H1 (cell line): ENCODE data around the gene PIGC. TPM values are rescaled to one million over a fixed set of nuclear protein-coding genes. Genes with fewer than 3 reads are reported as not detected.

ENCODE experiments used
- CTCF ChIA-PET: fragments of 300-600 bp; sonication (Branson Sonifier 250); formaldehyde crosslinking; loops from one replicate; lab custom pipeline; 2021; ENCODE audit not compliant: partially characterized antibody; lab: Charles Lee
- POLR2A ChIA-PET: fragments of 300-600 bp; sonication (Branson Sonifier 250); formaldehyde crosslinking; loops from one replicate; lab custom pipeline; 2021; ENCODE audit warnings: inconsistent platforms; ENCODE audit not compliant: partially characterized antibody; lab: Charles Lee
- DNase-seq, 2 experiments: peaks; one replicate each; pipeline versions ENCODE4 v3.0.0 to v3.0.0-alpha.2; 2010 to 2022; ENCODE audit warnings: low spot score in 2 of 2, low read depth in 1 of 2, mixed read lengths in 1 of 2
- FAIRE-seq: peaks from 2 replicates; lab custom pipeline; 2011; peaks lifted over from hg19 to GRCh38; lab: Jason Lieb, UNC
- H2AFZ ChIP-seq: 2 replicates; pipeline ENCODE4 v1.8.1; 2012; ENCODE audit warnings: low read length, inconsistent platforms
- H2AK5ac ChIP-seq: 2 replicates; pipeline ENCODE4 v1.6.1; 2013; ENCODE audit warnings: low read depth, low read length
- H2BK120ac ChIP-seq: replicated peaks from 2 replicates; pipeline ENCODE3; 2013; ENCODE audit warnings: low read depth, low read length, inconsistent platforms
- H2BK12ac ChIP-seq: 2 replicates; pipeline ENCODE4 v1.6.1; 2013; ENCODE audit warnings: low read depth, low read length
- H2BK15ac ChIP-seq: 2 replicates; pipeline ENCODE4 v1.6.1; 2013; ENCODE audit warnings: low read length
- H2BK20ac ChIP-seq: 2 replicates; pipeline ENCODE4 v1.6.1; 2013; ENCODE audit warnings: low read length
- H2BK5ac ChIP-seq: 2 replicates; pipeline ENCODE4 v1.6.1; 2013; ENCODE audit warnings: low read depth, low read length
- H3K14ac ChIP-seq: 2 replicates; pipeline ENCODE4 v1.6.1; 2013; ENCODE audit warnings: inconsistent platforms; ENCODE audit not compliant: insufficient read length
- H3K18ac ChIP-seq: 2 replicates; pipeline ENCODE4 v1.6.1; 2013; ENCODE audit warnings: low read length; ENCODE audit errors: extremely low read depth
- H3K23ac ChIP-seq: 2 replicates; pipeline ENCODE4 v1.6.1; 2013; ENCODE audit warnings: inconsistent platforms; ENCODE audit not compliant: insufficient read length
- H3K23me2 ChIP-seq: 2 replicates; pipeline ENCODE4 v1.6.1; 2013; ENCODE audit warnings: low read depth, low read length
- H3K27ac ChIP-seq: 2 replicates; pipeline ENCODE4 v1.6.1; 2011; ENCODE audit warnings: low read depth, low read length, inconsistent platforms
- H3K27me3 ChIP-seq, 4 experiments: replicated peaks in 1 of 4; 1 replicate in 1 of 4; 2 replicates in 3 of 4; pipeline versions ENCODE4 v1.6.1 to v1.8.1; 2011 to 2013; ENCODE audit warnings: low read length in 3 of 4, mild to moderate bottlenecking in 3 of 4, inconsistent platforms in 2 of 4, mixed read lengths in 2 of 4, moderate library complexity in 1 of 4; ENCODE audit not compliant: control insufficient read depth in 3 of 4, insufficient read depth in 3 of 4; ENCODE audit errors: extremely low read depth in 1 of 4
- H3K36me3 ChIP-seq, 4 experiments: 2 replicates each; pipeline versions ENCODE4 v1.6.1 to v1.8.1; 2011 to 2013; ENCODE audit warnings: mild to moderate bottlenecking in 4 of 4, low read length in 3 of 4, moderate library complexity in 2 of 4, control low read depth in 1 of 4, inconsistent platforms in 1 of 4; ENCODE audit not compliant: insufficient read depth in 4 of 4, control insufficient read depth in 2 of 4
- H3K4ac ChIP-seq: replicated peaks from 2 replicates; pipeline ENCODE3; 2013; ENCODE audit warnings: low read length, low read depth, mixed read lengths, inconsistent platforms; ENCODE audit not compliant: insufficient read length
- H3K4me1 ChIP-seq, 4 experiments: replicated peaks in 1 of 4; 1 replicate in 1 of 4; 2 replicates in 3 of 4; pipeline versions ENCODE4 v1.6.1 to v1.8.1; 2011 to 2013; ENCODE audit warnings: low read length in 3 of 4, inconsistent platforms in 2 of 4, mixed read lengths in 1 of 4; ENCODE audit not compliant: insufficient read depth in 4 of 4, control insufficient read depth in 3 of 4
- H3K4me2 ChIP-seq, 2 experiments: 2 replicates each; pipeline versions ENCODE4 v1.6.1 to v1.8.1; 2011 to 2013; ENCODE audit warnings: low read depth in 2 of 2, low read length in 2 of 2, control low read depth in 1 of 2, inconsistent platforms in 1 of 2, mild to moderate bottlenecking in 1 of 2; ENCODE audit not compliant: insufficient read depth in 1 of 2
- H3K4me3 ChIP-seq, 4 experiments: fragments of 200-600, 300-600 bp in 1 of 4; sonication (generic), shearing (Covaris generic), sonication (Bioruptor Twin) in 1 of 4; 2 replicates each; pipeline versions ENCODE4 v1.5.1 to v1.8.1; 2011 to 2016; ENCODE audit warnings: low read length in 4 of 4, low read depth in 3 of 4, control low read depth in 2 of 4, inconsistent platforms in 2 of 4, mild to moderate bottlenecking in 2 of 4, mixed read lengths in 1 of 4, moderate library complexity in 1 of 4; ENCODE audit not compliant: insufficient read depth in 2 of 4; ENCODE audit errors: extremely low read depth in 1 of 4
- H3K56ac ChIP-seq: replicated peaks from 2 replicates; pipeline ENCODE3; 2013; ENCODE audit warnings: low read depth, mild to moderate bottlenecking, mixed read lengths, low read length, inconsistent platforms; ENCODE audit not compliant: insufficient read length
- H3K79me1 ChIP-seq: 2 replicates; pipeline ENCODE4 v1.6.1; 2013; ENCODE audit warnings: low read depth, low read length, control low read depth
- H3K79me2 ChIP-seq, 2 experiments: 2 replicates each; pipeline versions ENCODE4 v1.6.1 to v1.8.1; 2012 to 2013; ENCODE audit warnings: low read length in 2 of 2, mild to moderate bottlenecking in 2 of 2, inconsistent platforms in 1 of 2; ENCODE audit not compliant: insufficient read depth in 2 of 2, control insufficient read depth in 1 of 2
- H3K9ac ChIP-seq, 4 experiments: replicated peaks in 1 of 4; 1 replicate in 1 of 4; 2 replicates in 3 of 4; pipeline versions ENCODE4 v1.6.1 to v1.8.1; 2011 to 2013; ENCODE audit warnings: low read depth in 3 of 4, low read length in 3 of 4, control low read depth in 2 of 4, mild to moderate bottlenecking in 2 of 4, moderate library complexity in 2 of 4, inconsistent platforms in 1 of 4; ENCODE audit errors: extremely low read depth in 1 of 4
- H3K9me3 ChIP-seq, 2 experiments: 2 replicates each; pipeline versions ENCODE4 v1.6.1 to v1.8.1; 2012 to 2013; ENCODE audit warnings: mild to moderate bottlenecking in 2 of 2, moderate library complexity in 2 of 2, control low read depth in 1 of 2, inconsistent platforms in 1 of 2, low read depth in 1 of 2, low read length in 1 of 2, mixed read lengths in 1 of 2; ENCODE audit not compliant: insufficient read depth in 2 of 2
- H4K20me1 ChIP-seq, 2 experiments: replicated peaks in 1 of 2; 2 replicates each; pipeline versions ENCODE3 to v1.8.1; 2011 to 2013; ENCODE audit warnings: inconsistent platforms in 2 of 2, low read length in 2 of 2, mild to moderate bottlenecking in 1 of 2; ENCODE audit not compliant: insufficient read depth in 2 of 2, control insufficient read depth in 1 of 2
- H4K5ac ChIP-seq: 2 replicates; pipeline ENCODE4 v1.6.1; 2013; ENCODE audit warnings: low read length, low read depth, mixed read lengths, inconsistent platforms; ENCODE audit not compliant: insufficient read length
- H4K8ac ChIP-seq: 2 replicates; pipeline ENCODE4 v1.8.0; 2013; ENCODE audit warnings: mild to moderate bottlenecking, moderate library complexity, low read length, inconsistent platforms; ENCODE audit not compliant: insufficient read depth; ENCODE audit errors: extremely low read depth
- H4K91ac ChIP-seq: replicated peaks from 2 replicates; pipeline ENCODE3; 2013; ENCODE audit warnings: low read length, mixed read lengths, inconsistent platforms; ENCODE audit not compliant: insufficient read length
- CEBPB ChIP-seq: IDR thresholded peaks from 2 replicates; pipeline ENCODE4 v1.6.1; 2012; ENCODE audit warnings: low read depth, low read length
- CTBP2 ChIP-seq: IDR thresholded peaks from 2 replicates; pipeline ENCODE4 v1.7.0; 2011; ENCODE audit warnings: borderline replicate concordance, mild to moderate bottlenecking, moderate library complexity, mixed read lengths, low read length; ENCODE audit not compliant: insufficient read depth, insufficient read length
- GABPA ChIP-seq: IDR thresholded peaks from 2 replicates; pipeline ENCODE4 v1.6.1; 2011; ENCODE audit warnings: mild to moderate bottlenecking, low read length, moderate library complexity, borderline replicate concordance; ENCODE audit not compliant: insufficient read depth
- MAFK ChIP-seq: IDR thresholded peaks from 2 replicates; pipeline ENCODE4 v1.6.1; 2012; ENCODE audit warnings: low read depth, mild to moderate bottlenecking, improper control_type of control experiment, low read length
- NANOG ChIP-seq: IDR thresholded peaks from 2 replicates; pipeline ENCODE4 v1.6.1; 2011; ENCODE audit warnings: low read length, low read depth, mild to moderate bottlenecking, inconsistent platforms; ENCODE audit not compliant: insufficient read depth, poor library complexity, severe bottlenecking
- NRF1 ChIP-seq: IDR thresholded peaks from 2 replicates; pipeline ENCODE4 v1.6.1; 2011; ENCODE audit warnings: mild to moderate bottlenecking, low read depth, low read length, improper control_type of control experiment
- PHF8 ChIP-seq: fragments of 200-600 bp; sonication (generic); conservative IDR thresholded peaks from 2 replicates; pipeline ENCODE4 v1.7.1; 2012; ENCODE audit warnings: low read depth, mild to moderate bottlenecking, inconsistent platforms, low read length, moderate library complexity
- SIRT6 ChIP-seq: IDR thresholded peaks from one replicate; pipeline ENCODE4 v1.7.1; 2012; ENCODE audit warnings: low read length, inconsistent platforms
- SRF ChIP-seq: IDR thresholded peaks from 2 replicates; pipeline ENCODE4 v1.6.1; 2011; ENCODE audit warnings: mild to moderate bottlenecking, low read depth, low read length, moderate library complexity
- TBP ChIP-seq: IDR thresholded peaks from 2 replicates; pipeline ENCODE4 v1.6.1; 2011; ENCODE audit warnings: low read depth, low read length, improper control_type of control experiment
- WGBS, 2 experiments: shearing (Covaris generic) in 1 of 2; methylation state at CpG; one replicate each; pipeline versions ENCODE4 v1.1.6 to v1.1.7; 2013 to 2015; ENCODE audit warnings: low lambda C conversion rate in 2 of 2, mixed read lengths in 2 of 2, inconsistent platforms in 1 of 2, low coverage in 1 of 2, missing lambda C conversion rate in 1 of 2; ENCODE audit not compliant: insufficient replicate concordance in 2 of 2, insufficient coverage in 1 of 2, insufficient read length in 1 of 2; ENCODE audit errors: extremely low coverage in 1 of 2, missing lambda C conversion rate in 1 of 2; 5-methylcytosine and 5-hydroxymethylcytosine counted together
- polyA plus RNA-seq, 7 experiments: library from polyadenylated mRNA; depleted of rRNA in 3 of 7; stranded (reverse) in 5 of 7; unstranded in 2 of 7; fragments of >200 nt in 5 of 7; fragments of 200-250 nt in 2 of 7; gene quantifications; 1 replicate in 5 of 7; 2 replicates in 1 of 7; 4 replicates in 1 of 7; pipeline versions ENCODE4 v1.2.1 to v1.2.3, GENCODE V29; 2011 to 2013; ENCODE audit warnings: missing spikeins in 2 of 7, mixed read lengths in 2 of 7
- total RNA-seq: library from RNA; stranded (reverse); fragmentation: NEBNext Ultra II Directional; extraction: Animal tissue kit (Norgen Biotek cat#: 25700); gene quantifications from 2 replicates; pipeline ENCODE4 v1.2.1, GENCODE V29; 2021
- TF ChIP-seq, protein P1 (sequence below), 3 experiments: IDR thresholded peaks; 1 replicate in 2 of 3; 2 replicates in 1 of 3; pipeline versions ENCODE4 v1.5.1 to v1.6.1; 2011; ENCODE audit warnings: low read length in 3 of 3, mild to moderate bottlenecking in 3 of 3, inconsistent platforms in 2 of 3, low read depth in 1 of 3, moderate library complexity in 1 of 3; ENCODE audit not compliant: insufficient read depth in 1 of 3; ENCODE audit errors: control extremely low read depth in 1 of 3

The PIGC gene
- total and polyA plus RNA-seq, 2 of the 8 experiments (the other 6 are each of a cell fraction or from before 2014, with no cell fraction given) = 21.0 to 39.3 TPM

DNA sequence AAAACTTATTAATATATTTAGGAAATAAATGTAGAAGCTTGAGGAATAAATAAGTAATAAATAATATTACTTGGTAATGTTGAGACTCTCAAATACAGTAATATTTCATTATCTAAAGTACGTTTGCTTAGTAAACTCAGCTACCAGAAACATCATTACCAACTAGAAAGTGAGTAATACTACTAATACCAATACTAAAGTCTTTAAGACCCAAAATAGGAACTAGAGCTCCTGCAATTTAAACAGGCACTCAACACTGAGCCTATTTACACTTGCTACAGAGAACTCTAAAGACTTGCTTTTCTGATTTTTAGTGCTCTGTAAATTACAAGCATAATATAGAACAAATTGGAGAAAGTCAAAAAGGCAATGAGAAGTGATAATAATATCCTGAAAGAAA lies 36.9 kb downstream of the PIGC start:
- Histone ChIP-seq H3K18ac (no peak overlapping the region), H4K20me1 (no peaks in the 10 kb centered on the region), H3K79me2 (no peaks in the 10 kb centered on the region), H2BK15ac (no peak overlapping the region), H2BK5ac (no peak overlapping the region), H3K56ac (no peak overlapping the region), H3K36me3 (no peaks in the 10 kb centered on the region), H2BK20ac (no peak overlapping the region), H3K27me3 (no peaks in the 10 kb centered on the region), H3K4me1 (no peaks in the 10 kb centered on the region), H3K27ac (no peak overlapping the region), H2AFZ (no peak overlapping the region), H3K79me1 (no peaks in the 10 kb centered on the region), H3K23ac (no peak overlapping the region), H2BK12ac (no peak overlapping the region), H3K9ac (no peak overlapping the region), H2BK120ac (no peak overlapping the region), H3K14ac (no peak overlapping the region), H4K91ac (no peak overlapping the region), H2AK5ac (no peak overlapping the region), H4K8ac (no peak overlapping the region), H3K23me2 (no peaks in the 10 kb centered on the region), H3K4me2 (no peak overlapping the region), H4K5ac (no peak overlapping the region), H3K9me3 (no peaks in the 10 kb centered on the region), H3K4ac (no peak overlapping the region), H3K4me3 (no peak overlapping the region)
- no peak for DNase-seq
- ChIA-PET POLR2A (no interaction called here), CTCF (interaction anchor here (0.5 to 1.0 kb wide), 2 partner anchors 9 to 1690 kb away, joined by 3 read pairs; no protein-coding TSS in a partner anchor)
- WGBS, 2 experiments = 80% methylated on average over 1 of the region's 1 CpG; no CpG with 5 or more reads in 1 of the 2 experiments
- FAIRE-seq = no peak
- no peak for TF ChIP-seq PHF8
- TF ChIP-seq TBP = no peak
- TF ChIP-seq SIRT6 = no peak
- TF ChIP-seq, protein P1, sequence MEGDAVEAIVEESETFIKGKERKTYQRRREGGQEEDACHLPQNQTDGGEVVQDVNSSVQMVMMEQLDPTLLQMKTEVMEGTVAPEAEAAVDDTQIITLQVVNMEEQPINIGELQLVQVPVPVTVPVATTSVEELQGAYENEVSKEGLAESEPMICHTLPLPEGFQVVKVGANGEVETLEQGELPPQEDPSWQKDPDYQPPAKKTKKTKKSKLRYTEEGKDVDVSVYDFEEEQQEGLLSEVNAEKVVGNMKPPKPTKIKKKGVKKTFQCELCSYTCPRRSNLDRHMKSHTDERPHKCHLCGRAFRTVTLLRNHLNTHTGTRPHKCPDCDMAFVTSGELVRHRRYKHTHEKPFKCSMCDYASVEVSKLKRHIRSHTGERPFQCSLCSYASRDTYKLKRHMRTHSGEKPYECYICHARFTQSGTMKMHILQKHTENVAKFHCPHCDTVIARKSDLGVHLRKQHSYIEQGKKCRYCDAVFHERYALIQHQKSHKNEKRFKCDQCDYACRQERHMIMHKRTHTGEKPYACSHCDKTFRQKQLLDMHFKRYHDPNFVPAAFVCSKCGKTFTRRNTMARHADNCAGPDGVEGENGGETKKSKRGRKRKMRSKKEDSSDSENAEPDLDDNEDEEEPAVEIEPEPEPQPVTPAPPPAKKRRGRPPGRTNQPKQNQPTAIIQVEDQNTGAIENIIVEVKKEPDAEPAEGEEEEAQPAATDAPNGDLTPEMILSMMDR (IDR thresholded peaks at IDR 0.05; ENCODE audit: control extremely low read depth in 1 of 3, insufficient read depth in 1 of 3, low read depth in 1 of 3, low read length in 3 of 3) = no peak
- no peak for TF ChIP-seq MAFK
- no peak for TF ChIP-seq NRF1
- no peak for TF ChIP-seq CEBPB
- TF ChIP-seq CTBP2 = no peak
- no peak for TF ChIP-seq SRF
- no peak for TF ChIP-seq GABPA
- no peak for TF ChIP-seq NANOG
